Left lung (tissue), 10 donors: Measurements from ENCODE around the gene ZFHX3. TPM values are rescaled to one million over a fixed set of nuclear protein-coding genes. Genes with fewer than 3 reads are reported as not detected.

Experiments used
- ATAC-seq: fragments of 200-7000 bp; cut with Tn5 transposase; one replicate; pipeline ENCODE4 v1.9.1; 2020; ENCODE audit warnings: moderate library complexity
- DNase-seq, 4 donors: peaks; one replicate each; pipeline ENCODE4 v3.0.0-alpha.2; 2013 to 2020
- H3K27ac ChIP-seq, 2 donors: fragments of 200-600 bp; sonication (generic) in 1 of 2; one replicate each; pipeline versions ENCODE4 v1.5.0 to v1.8.0; 2020 to 2021
- H3K27me3 ChIP-seq, 2 donors: fragments of 200-600 bp; sonication (generic) in 1 of 2; one replicate each; pipeline versions ENCODE4 v1.5.0 to v1.8.0; 2020 to 2021
- H3K36me3 ChIP-seq, 2 donors: fragments of 200-600 bp; sonication (generic) in 1 of 2; one replicate each; pipeline versions ENCODE4 v1.5.0 to v1.8.0; 2020 to 2021
- H3K4me1 ChIP-seq, 2 donors: fragments of 200-600 bp; one replicate each; pipeline ENCODE4 v1.8.0; 2021
- H3K4me3 ChIP-seq, 2 donors: fragments of 200-600 bp; sonication (generic) in 1 of 2; one replicate each; pipeline versions ENCODE4 v1.5.0 to v1.8.0; 2020 to 2021; ENCODE audit warnings: mild to moderate bottlenecking in 1 of 2
- H3K9me3 ChIP-seq, 2 donors: fragments of 200-600 bp; sonication (generic) in 1 of 2; one replicate each; pipeline versions ENCODE4 v1.5.0 to v1.8.0; 2020 to 2021
- intact Hi-C, 2 donors: fragments of 100-400 bp; cut with DNase I; formaldehyde crosslinking; loops; one replicate each; pipeline versions ENCODE4 v1.11.2 to v1.14.2; 2022
- polyA plus RNA-seq, 6 donors: library from polyadenylated mRNA; unstranded; fragments of 120-200 nt; gene quantifications; one replicate each; pipeline ENCODE4 v1.2.1, GENCODE V29; 2013; ENCODE audit not compliant: insufficient read length in 6 of 6
- total RNA-seq, 2 donors: library from RNA; stranded (reverse); fragmentation: NEBNext Ultra II Directional; extraction: Animal tissue kit (Norgen Biotek cat#: 25700); gene quantifications; one replicate each; pipeline ENCODE4 v1.2.1, GENCODE V29; 2021
- TF ChIP-seq, protein P1 (sequence below), 2 donors: fragments of 200-600 bp; sonication (generic) in 1 of 2; IDR thresholded peaks; one replicate each; pipeline versions ENCODE4 v1.5.0 to v1.8.0; 2021; ENCODE audit warnings: antibody characterized with exemption in 2 of 2
- donor health status: DM: no; HTN: yes; CAD: no.
- donor health status: DM: no; HTN: no; CAD: no.

The ZFHX3 gene
- total and polyA plus RNA-seq, 8 donors, result 21.4 to 34.7 (median 32.2) TPM

DNA sequence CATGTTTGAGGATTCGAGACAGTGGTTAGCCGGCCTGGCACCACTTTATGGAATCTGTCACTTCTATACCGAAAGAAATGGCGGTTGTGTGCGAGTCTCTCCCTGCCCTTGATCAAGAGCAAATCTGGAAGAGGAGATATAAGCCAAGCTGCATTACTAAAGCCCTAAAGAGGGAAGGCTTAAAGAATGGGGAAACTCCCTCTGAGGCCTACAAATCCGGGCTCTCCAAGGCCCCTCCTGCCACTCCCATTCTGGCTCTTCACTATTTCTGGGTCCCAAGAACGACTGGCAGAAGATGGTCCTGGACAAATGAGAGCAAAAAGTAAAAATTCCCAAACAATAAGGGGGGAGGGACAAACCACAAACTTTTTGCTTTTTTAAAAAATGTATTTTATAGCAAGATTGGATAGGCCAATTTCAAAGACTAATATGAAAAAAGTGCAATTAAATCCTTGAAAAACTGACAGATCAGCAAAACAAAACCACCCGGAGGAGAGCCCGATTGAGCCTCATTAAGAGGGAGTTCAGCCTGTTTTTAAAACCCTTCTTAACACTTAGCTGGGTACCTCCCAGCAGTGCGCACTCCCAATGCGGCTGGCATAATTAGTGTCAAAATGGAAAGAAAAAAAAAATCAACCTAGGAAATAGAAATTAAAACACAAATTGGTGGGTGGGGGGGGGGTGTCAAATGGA is 193.5 kb downstream of the ZFHX3 start:
- Histone ChIP-seq H3K4me3 (no peak overlapping the region), H3K9me3 (no peaks in the 10 kb centered on the region), H3K27ac (no peak overlapping the region), H3K4me1 (peaks cover 0 to 14% of the 10 kb centered on the region in 2 donors), H3K36me3 (no peaks in the 10 kb centered on the region), H3K27me3 (no peaks in the 10 kb centered on the region)
- ATAC-seq (no peak), DNase-seq (no peak)
- intact Hi-C loops, result no loop called here
- TF ChIP-seq, protein P1, sequence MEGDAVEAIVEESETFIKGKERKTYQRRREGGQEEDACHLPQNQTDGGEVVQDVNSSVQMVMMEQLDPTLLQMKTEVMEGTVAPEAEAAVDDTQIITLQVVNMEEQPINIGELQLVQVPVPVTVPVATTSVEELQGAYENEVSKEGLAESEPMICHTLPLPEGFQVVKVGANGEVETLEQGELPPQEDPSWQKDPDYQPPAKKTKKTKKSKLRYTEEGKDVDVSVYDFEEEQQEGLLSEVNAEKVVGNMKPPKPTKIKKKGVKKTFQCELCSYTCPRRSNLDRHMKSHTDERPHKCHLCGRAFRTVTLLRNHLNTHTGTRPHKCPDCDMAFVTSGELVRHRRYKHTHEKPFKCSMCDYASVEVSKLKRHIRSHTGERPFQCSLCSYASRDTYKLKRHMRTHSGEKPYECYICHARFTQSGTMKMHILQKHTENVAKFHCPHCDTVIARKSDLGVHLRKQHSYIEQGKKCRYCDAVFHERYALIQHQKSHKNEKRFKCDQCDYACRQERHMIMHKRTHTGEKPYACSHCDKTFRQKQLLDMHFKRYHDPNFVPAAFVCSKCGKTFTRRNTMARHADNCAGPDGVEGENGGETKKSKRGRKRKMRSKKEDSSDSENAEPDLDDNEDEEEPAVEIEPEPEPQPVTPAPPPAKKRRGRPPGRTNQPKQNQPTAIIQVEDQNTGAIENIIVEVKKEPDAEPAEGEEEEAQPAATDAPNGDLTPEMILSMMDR (IDR thresholded peaks at IDR 0.05), result no peak

DNA sequence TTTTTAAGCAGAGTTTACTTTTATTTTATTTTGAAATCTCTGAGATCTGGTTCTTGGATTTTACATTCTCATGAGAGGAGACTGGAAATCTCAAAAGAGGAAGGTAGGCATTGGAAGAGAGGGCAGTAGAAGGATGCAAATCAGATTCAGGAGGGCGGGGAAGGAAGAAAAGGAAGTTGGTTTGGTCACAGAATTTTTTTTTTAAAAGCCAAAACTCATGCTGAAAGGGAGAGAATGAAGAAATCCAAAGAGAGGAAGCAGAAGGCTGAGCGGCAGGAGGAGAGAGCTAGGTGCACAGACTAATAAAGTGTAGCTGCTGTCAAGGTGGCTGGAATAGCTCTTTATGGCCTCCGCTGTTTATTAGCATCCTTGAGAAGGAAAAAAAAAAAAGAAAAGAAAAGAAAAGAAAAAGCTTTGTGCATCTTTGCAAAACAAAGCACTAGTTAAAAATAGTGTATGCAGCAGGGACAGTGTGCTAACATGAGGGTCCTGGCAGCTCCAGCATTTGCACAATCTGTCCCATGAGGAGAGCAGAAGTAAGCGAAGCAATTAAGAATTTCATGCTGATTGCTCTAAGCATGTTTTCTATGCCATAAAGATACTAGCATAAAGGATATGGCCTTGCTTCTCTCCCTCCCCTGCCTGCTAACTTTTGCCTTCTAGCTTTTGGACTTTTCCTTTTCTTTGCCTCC is 194.2 kb downstream of the ZFHX3 start:
- DNase-seq, result no peak
- Histone ChIP-seq H3K4me3 (no peak overlapping the region), H3K9me3 (no peaks in the 10 kb centered on the region), H3K36me3 (no peaks in the 10 kb centered on the region), H3K27ac (no peak overlapping the region), H3K4me1 (peaks cover 0 to 20% of the 10 kb centered on the region in 2 donors), H3K27me3 (no peaks in the 10 kb centered on the region)
- peak; percentile 22 for ATAC-seq
- TF ChIP-seq, protein P1 (IDR thresholded peaks at IDR 0.05), result no peak
- intact Hi-C loops, result no loop called here

- no peak overlapping the region for H3K4me3 ChIP-seq
- no peaks in the 10 kb centered on the region for H3K27me3 ChIP-seq
- peaks cover 0 to 27% of the 10 kb centered on the region in 2 donors for H3K4me1 ChIP-seq
- H3K36me3 ChIP-seq, result no peaks in the 10 kb centered on the region
- ATAC-seq (no peak), DNase-seq (no peak)
- H3K9me3 ChIP-seq, result no peaks in the 10 kb centered on the region
- H3K27ac ChIP-seq, result no peak overlapping the region
- intact Hi-C loops, result no loop called here
- TF ChIP-seq, protein P1 (IDR thresholded peaks at IDR 0.05), result no peak
These were observed 195.5 kb downstream of the ZFHX3 start for GRCh38 chr16:72852421-72852820.

GRCh38 chr16:72850853-72851252 is 197.1 kb downstream of the ZFHX3 start:
- TF ChIP-seq, protein P1 (IDR thresholded peaks at IDR 0.05), result no peak
- Histone ChIP-seq H3K27ac (peak overlapping the region in 1 of 2 donors; percentile 46), H3K9me3 (no peaks in the 10 kb centered on the region), H3K27me3 (no peaks in the 10 kb centered on the region), H3K4me3 (no peak overlapping the region), H3K4me1 (peaks cover 0 to 27% of the 10 kb centered on the region in 2 donors), H3K36me3 (no peaks in the 10 kb centered on the region)
- DNase-seq (no peak), ATAC-seq (no peak)
- intact Hi-C loops, result no loop called here

- Histone ChIP-seq H3K27ac (peak overlapping the region in 1 of 2 donors; percentile 46), H3K4me3 (no peak overlapping the region), H3K27me3 (no peaks in the 10 kb centered on the region), H3K9me3 (no peaks in the 10 kb centered on the region), H3K4me1 (peaks cover 0 to 27% of the 10 kb centered on the region in 2 donors), H3K36me3 (no peaks in the 10 kb centered on the region)
- intact Hi-C loops, result no loop called here
- TF ChIP-seq, protein P1 (IDR thresholded peaks at IDR 0.05), result no peak
- ATAC-seq (no peak), DNase-seq (no peak)
These were observed 197.9 kb downstream of the ZFHX3 start for GRCh38 chr16:72850021-72850420.
